ENCODE results near the gene CNR1. TPM values are rescaled to one million over a fixed set of nuclear protein-coding genes. Genes with fewer than 3 reads are reported as not detected.

CNR1 gene
- 0.53 TPM for polyA plus RNA-seq (2013, experiment 1 of 2)
- polyA plus RNA-seq (2013, experiment 2 of 2): 0.64 TPM

GRCh38 chr6:88165844-88166492 is at the start of gene CNR1:
Gene CNR1 (minus strand): TSS chr6:88166347. CDS start chr6:88145274, 21,073 bp downstream.
- peak within 1 kb of the TSS; percentile 87 for H3K9ac ChIP-seq (ENCODE audit: low read depth, low read length, poor library complexity)
- H3K4me2 ChIP-seq (ENCODE audit: insufficient read depth, low read length, poor library complexity, severe bottlenecking): peak within 1 kb of the TSS; percentile 91
- H3K4me3 ChIP-seq (ENCODE audit: low read length in 2 of 2): peak within 1 kb of the TSS; percentile 47 to 79
- H2BK15ac ChIP-seq (ENCODE audit: low read length): peak within 1 kb of the TSS; percentile 73
- H2BK12ac ChIP-seq (ENCODE audit: low read length): no peak within 1 kb of the TSS
- H3K18ac ChIP-seq (ENCODE audit: low read length): peak within 1 kb of the TSS; percentile 94
- no peak within 1 kb of the TSS for H3K27ac ChIP-seq (replicated peaks; ENCODE audit: low read length)
- H3K4me1 ChIP-seq (ENCODE audit: control insufficient read depth in 2 of 2, insufficient read depth in 1 of 2, low read depth in 1 of 2, low read length in 2 of 2): peaks cover 2 to 4% of the 10 kb centered on the region in 2 donors
- peak; percentile 60 for DNase-seq (ENCODE audit: low spot score)
- peak within 1 kb of the TSS; percentile 99 for H2AFZ ChIP-seq (ENCODE audit: low read length)
- peak within 1 kb of the TSS; percentile 77 for H3K14ac ChIP-seq (ENCODE audit: low read length)
- no peaks in the 10 kb centered on the region for H3K79me1 ChIP-seq (ENCODE audit: low read depth, low read length)
- no CpG with 5 or more reads among the region's 78 CpGs for WGBS, 2 donors (ENCODE audit: extremely low coverage in 2 of 2, insufficient read length in 2 of 2, insufficient replicate concordance in 1 of 2)
- H2BK5ac ChIP-seq (ENCODE audit: low read length): no peak within 1 kb of the TSS
- no peaks in the 10 kb centered on the region for H3K9me3 ChIP-seq (replicated peaks in 1 of 2; ENCODE audit: control insufficient read depth in 2 of 2, insufficient read depth in 1 of 2, low read depth in 1 of 2, low read length in 2 of 2)
- H2AK5ac ChIP-seq (ENCODE audit: low read depth, low read length): no peak within 1 kb of the TSS
- peak within 1 kb of the TSS; percentile 8 for H3K23ac ChIP-seq (ENCODE audit: low read depth, low read length, poor library complexity)
- peak within 1 kb of the TSS; percentile 53 for H3K4ac ChIP-seq (ENCODE audit: low read length)
- no peak within 1 kb of the TSS for H4K91ac ChIP-seq (ENCODE audit: low read depth, low read length, poor library complexity)
- H3K36me3 ChIP-seq (replicated peaks in 1 of 2; ENCODE audit: control insufficient read depth in 2 of 2, insufficient read depth in 2 of 2, low read length in 2 of 2): no peaks in the 10 kb centered on the region
- H2BK120ac ChIP-seq (ENCODE audit: low read depth, low read length): peak within 1 kb of the TSS; percentile 52
- peaks cover 7 to 72% (median 31%) of the 10 kb centered on the region in 3 experiments for H3K27me3 ChIP-seq (ENCODE audit: control insufficient read depth in 3 of 3, insufficient read depth in 3 of 3, low read depth in 1 of 3, low read length in 3 of 3)
- H4K8ac ChIP-seq (ENCODE audit: low read depth, low read length): peak within 1 kb of the TSS; percentile 49

GRCh38 chr6:88211446-88211845 is 45.3 kb upstream of the CNR1 start:
- Histone ChIP-seq H3K4me3 (ENCODE audit: low read length in 2 of 2) (no peak overlapping the region), H2BK5ac (ENCODE audit: low read length) (no peak overlapping the region), H3K27ac (replicated peaks; ENCODE audit: low read length) (no peak overlapping the region), H3K14ac (ENCODE audit: low read length) (no peak overlapping the region), H3K36me3 (replicated peaks in 1 of 2; ENCODE audit: control insufficient read depth in 2 of 2, insufficient read depth in 2 of 2, low read length in 2 of 2) (no peaks in the 10 kb centered on the region), H3K18ac (ENCODE audit: low read length) (no peak overlapping the region), H2AFZ (ENCODE audit: low read length) (no peak overlapping the region), H3K27me3 (ENCODE audit: control insufficient read depth in 3 of 3, insufficient read depth in 3 of 3, low read depth in 1 of 3, low read length in 3 of 3) (no peaks in the 10 kb centered on the region), H3K9ac (ENCODE audit: low read depth, low read length, poor library complexity) (no peak overlapping the region), H3K4ac (ENCODE audit: low read length) (no peak overlapping the region), H2AK5ac (ENCODE audit: low read depth, low read length) (no peak overlapping the region), H3K9me3 (replicated peaks in 1 of 2; ENCODE audit: control insufficient read depth in 2 of 2, insufficient read depth in 1 of 2, low read depth in 1 of 2, low read length in 2 of 2) (no peaks in the 10 kb centered on the region), H3K4me2 (ENCODE audit: insufficient read depth, low read length, poor library complexity, severe bottlenecking) (no peak overlapping the region), H3K23ac (ENCODE audit: low read depth, low read length, poor library complexity) (no peak overlapping the region), H2BK12ac (ENCODE audit: low read length) (no peak overlapping the region), H2BK120ac (ENCODE audit: low read depth, low read length) (no peak overlapping the region), H2BK15ac (ENCODE audit: low read length) (no peak overlapping the region), H3K4me1 (ENCODE audit: control insufficient read depth in 2 of 2, insufficient read depth in 1 of 2, low read depth in 1 of 2, low read length in 2 of 2) (peaks cover 0 to 2% of the 10 kb centered on the region in 2 donors), H3K79me1 (ENCODE audit: low read depth, low read length) (no peaks in the 10 kb centered on the region), H4K8ac (ENCODE audit: low read depth, low read length) (no peak overlapping the region), H4K91ac (ENCODE audit: low read depth, low read length, poor library complexity) (no peak overlapping the region)
- no peak for DNase-seq (ENCODE audit: low spot score)
- no CpG with 5 or more reads among the region's 4 CpGs for WGBS, 2 donors (ENCODE audit: extremely low coverage in 2 of 2, insufficient read length in 2 of 2, insufficient replicate concordance in 1 of 2)

GRCh38 chr6:88209301-88209700 is 43.2 kb upstream of the CNR1 start:
- H2BK12ac ChIP-seq (ENCODE audit: low read length): no peak overlapping the region
- no peak for DNase-seq (ENCODE audit: low spot score)
- no peaks in the 10 kb centered on the region for H3K4me1 ChIP-seq (ENCODE audit: control insufficient read depth in 2 of 2, insufficient read depth in 1 of 2, low read depth in 1 of 2, low read length in 2 of 2)
- H2BK15ac ChIP-seq (ENCODE audit: low read length): no peak overlapping the region
- H3K23ac ChIP-seq (ENCODE audit: low read depth, low read length, poor library complexity): no peak overlapping the region
- no peak overlapping the region for H4K91ac ChIP-seq (ENCODE audit: low read depth, low read length, poor library complexity)
- no peaks in the 10 kb centered on the region for H3K9me3 ChIP-seq (replicated peaks in 1 of 2; ENCODE audit: control insufficient read depth in 2 of 2, insufficient read depth in 1 of 2, low read depth in 1 of 2, low read length in 2 of 2)
- H3K4me3 ChIP-seq (ENCODE audit: low read length in 2 of 2): no peak overlapping the region
- no peak overlapping the region for H2BK120ac ChIP-seq (ENCODE audit: low read depth, low read length)
- H3K27me3 ChIP-seq (ENCODE audit: control insufficient read depth in 3 of 3, insufficient read depth in 3 of 3, low read depth in 1 of 3, low read length in 3 of 3): no peaks in the 10 kb centered on the region
- no peak overlapping the region for H3K9ac ChIP-seq (ENCODE audit: low read depth, low read length, poor library complexity)
- no peak overlapping the region for H3K18ac ChIP-seq (ENCODE audit: low read length)
- H3K14ac ChIP-seq (ENCODE audit: low read length): no peak overlapping the region
- H2AFZ ChIP-seq (ENCODE audit: low read length): no peak overlapping the region
- H3K4ac ChIP-seq (ENCODE audit: low read length): no peak overlapping the region
- H4K8ac ChIP-seq (ENCODE audit: low read depth, low read length): no peak overlapping the region
- no peak overlapping the region for H2BK5ac ChIP-seq (ENCODE audit: low read length)
- no peaks in the 10 kb centered on the region for H3K79me1 ChIP-seq (ENCODE audit: low read depth, low read length)
- H3K36me3 ChIP-seq (replicated peaks in 1 of 2; ENCODE audit: control insufficient read depth in 2 of 2, insufficient read depth in 2 of 2, low read length in 2 of 2): no peaks in the 10 kb centered on the region
- WGBS, 2 donors (ENCODE audit: extremely low coverage in 2 of 2, insufficient read length in 2 of 2, insufficient replicate concordance in 1 of 2): no CpG with 5 or more reads among the region's 1 CpG
- H3K4me2 ChIP-seq (ENCODE audit: insufficient read depth, low read length, poor library complexity, severe bottlenecking): no peak overlapping the region
- no peak overlapping the region for H3K27ac ChIP-seq (replicated peaks; ENCODE audit: low read length)
- no peak overlapping the region for H2AK5ac ChIP-seq (ENCODE audit: low read depth, low read length)

- Histone ChIP-seq H2BK12ac (ENCODE audit: low read length) (no peak overlapping the region), H3K9me3 (replicated peaks in 1 of 2; ENCODE audit: control insufficient read depth in 2 of 2, insufficient read depth in 1 of 2, low read depth in 1 of 2, low read length in 2 of 2) (no peaks in the 10 kb centered on the region), H2BK5ac (ENCODE audit: low read length) (no peak overlapping the region), H3K79me1 (ENCODE audit: low read depth, low read length) (no peaks in the 10 kb centered on the region), H3K4me2 (ENCODE audit: insufficient read depth, low read length, poor library complexity, severe bottlenecking) (no peak overlapping the region), H3K27me3 (ENCODE audit: control insufficient read depth in 3 of 3, insufficient read depth in 3 of 3, low read depth in 1 of 3, low read length in 3 of 3) (no peaks in the 10 kb centered on the region), H2AK5ac (ENCODE audit: low read depth, low read length) (no peak overlapping the region), H4K91ac (ENCODE audit: low read depth, low read length, poor library complexity) (no peak overlapping the region), H3K4me1 (ENCODE audit: control insufficient read depth in 2 of 2, insufficient read depth in 1 of 2, low read depth in 1 of 2, low read length in 2 of 2) (no peaks in the 10 kb centered on the region), H2BK120ac (ENCODE audit: low read depth, low read length) (no peak overlapping the region), H2BK15ac (ENCODE audit: low read length) (no peak overlapping the region), H2AFZ (ENCODE audit: low read length) (no peak overlapping the region), H3K14ac (ENCODE audit: low read length) (no peak overlapping the region), H3K36me3 (replicated peaks in 1 of 2; ENCODE audit: control insufficient read depth in 2 of 2, insufficient read depth in 2 of 2, low read length in 2 of 2) (no peaks in the 10 kb centered on the region), H3K27ac (replicated peaks; ENCODE audit: low read length) (no peak overlapping the region), H3K23ac (ENCODE audit: low read depth, low read length, poor library complexity) (no peak overlapping the region), H3K9ac (ENCODE audit: low read depth, low read length, poor library complexity) (no peak overlapping the region), H3K4ac (ENCODE audit: low read length) (no peak overlapping the region), H4K8ac (ENCODE audit: low read depth, low read length) (no peak overlapping the region), H3K4me3 (ENCODE audit: low read length in 2 of 2) (no peak overlapping the region), H3K18ac (ENCODE audit: low read length) (no peak overlapping the region)
- DNase-seq (ENCODE audit: low spot score): no peak
- WGBS, 2 donors (ENCODE audit: extremely low coverage in 2 of 2, insufficient read length in 2 of 2, insufficient replicate concordance in 1 of 2): no CpG with 5 or more reads among the region's 4 CpGs
Measured at GRCh38 chr6:88208726-88209125, 42.6 kb upstream of the CNR1 start.
